ENCODE results near the gene RBM38.
A peak's percentile ranks its signal among the peaks of the same experiment; 100 is the strongest.

The RBM38 gene

DNA sequence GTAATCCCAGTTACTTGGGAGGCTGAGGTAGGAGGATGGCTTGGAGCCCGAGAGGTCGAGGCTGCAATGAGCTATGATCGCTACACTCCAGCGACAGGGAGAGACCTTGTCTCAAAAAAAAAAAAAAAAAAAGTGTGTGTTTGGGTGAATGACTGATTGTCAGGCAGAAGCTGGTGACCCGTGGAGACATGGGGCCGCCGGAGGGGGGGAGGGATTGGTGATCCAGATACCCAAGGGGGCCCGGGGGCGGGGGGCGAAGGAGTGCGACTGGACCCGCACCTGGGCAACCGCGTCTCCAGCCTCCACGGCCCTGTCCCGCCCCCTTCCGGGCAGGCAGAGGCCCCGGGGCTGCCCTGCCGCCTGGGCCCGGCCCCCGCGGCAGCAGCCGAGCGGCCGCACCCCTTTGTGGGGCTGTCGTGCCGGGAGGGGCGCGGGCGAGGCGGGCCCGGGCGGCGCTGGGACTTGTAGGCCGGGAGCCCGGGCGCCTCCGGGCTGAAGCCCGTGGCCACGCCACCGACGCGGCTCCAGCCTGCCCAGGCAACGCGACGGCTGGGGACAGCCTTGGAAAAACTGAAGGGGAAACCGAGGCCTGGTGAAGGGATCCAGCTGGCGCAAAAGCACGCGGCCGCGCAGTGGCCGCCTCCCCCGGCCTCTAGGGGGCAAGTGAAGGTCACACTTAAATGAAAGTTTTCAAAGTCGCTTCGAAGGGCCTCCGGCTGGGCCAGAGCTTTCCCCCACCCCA, 2.1 kb upstream of the RBM38 start:
- H3K27ac ChIP-seq = peak overlapping the region in 19 of 21 experiments; percentile 24 to 84 (median 59)
- peak overlapping the region in 6 of 7 experiments; percentile 13 to 74 (median 20) for H3K4me3 ChIP-seq

- peak overlapping the region in 20 of 21 experiments; percentile 24 to 84 (median 58) for H3K27ac ChIP-seq
- H3K4me3 ChIP-seq = peak overlapping the region in 6 of 7 experiments; percentile 13 to 74 (median 20)
These were observed 1.2 kb upstream of the RBM38 start for GRCh38 chr20:57389695-57390603.

GRCh38 chr20:57391439-57392301, 474 bp downstream of the RBM38 start:
- Histone ChIP-seq H3K27ac (peak overlapping the region in 20 of 21 experiments; percentile 3 to 92 (median 70)), H3K4me3 (peak overlapping the region; percentile 40 to 74 (median 63))

GRCh38 chr20:57392512-57393271, 1.5 kb downstream of the RBM38 start:
- Histone ChIP-seq H3K27ac (peak overlapping the region in 19 of 21 experiments; percentile 3 to 92 (median 65)), H3K4me3 (peak overlapping the region; percentile 40 to 74 (median 63))

GRCh38 chr20:57393321-57394120, 2.3 kb downstream of the RBM38 start:
- Histone ChIP-seq H3K4me3 (peak overlapping the region; percentile 8 to 74 (median 59)), H3K27ac (peak overlapping the region in 10 of 21 experiments; percentile 3 to 92 (median 76))

- no peak overlapping the region for H3K4me3 ChIP-seq
These were observed 3.2 kb downstream of the RBM38 start for GRCh38 chr20:57394121-57395082.

GRCh38 chr20:57395111-57395966, 4.1 kb downstream of the RBM38 start:
- peak overlapping the region in 11 of 21 experiments; percentile 12 to 69 (median 45) for H3K27ac ChIP-seq
- no peak overlapping the region for H3K4me3 ChIP-seq

More at GRCh38 chr20:57394121-57395082, 3.2 kb downstream of the RBM38 start:
- peak overlapping the region in 4 of 21 experiments; percentile 26 to 69 (median 46) for H3K27ac ChIP-seq

- no peak overlapping the region for H3K4me3 ChIP-seq
- peak overlapping the region in 5 of 21 experiments; percentile 52 to 88 (median 69) for H3K27ac ChIP-seq
These were observed 5.2 kb downstream of the RBM38 start for GRCh38 chr20:57396212-57396983.

GRCh38 chr20:57396984-57397692, 5.9 kb downstream of the RBM38 start:
- Histone ChIP-seq H3K27ac (peak overlapping the region in 7 of 21 experiments; percentile 28 to 89 (median 69)), H3K4me3 (no peak overlapping the region)

GRCh38 chr20:57397693-57398108, 6.5 kb downstream of the RBM38 start:
- Histone ChIP-seq H3K4me3 (no peak overlapping the region), H3K27ac (peak overlapping the region in 8 of 21 experiments; percentile 28 to 89 (median 69))

DNA sequence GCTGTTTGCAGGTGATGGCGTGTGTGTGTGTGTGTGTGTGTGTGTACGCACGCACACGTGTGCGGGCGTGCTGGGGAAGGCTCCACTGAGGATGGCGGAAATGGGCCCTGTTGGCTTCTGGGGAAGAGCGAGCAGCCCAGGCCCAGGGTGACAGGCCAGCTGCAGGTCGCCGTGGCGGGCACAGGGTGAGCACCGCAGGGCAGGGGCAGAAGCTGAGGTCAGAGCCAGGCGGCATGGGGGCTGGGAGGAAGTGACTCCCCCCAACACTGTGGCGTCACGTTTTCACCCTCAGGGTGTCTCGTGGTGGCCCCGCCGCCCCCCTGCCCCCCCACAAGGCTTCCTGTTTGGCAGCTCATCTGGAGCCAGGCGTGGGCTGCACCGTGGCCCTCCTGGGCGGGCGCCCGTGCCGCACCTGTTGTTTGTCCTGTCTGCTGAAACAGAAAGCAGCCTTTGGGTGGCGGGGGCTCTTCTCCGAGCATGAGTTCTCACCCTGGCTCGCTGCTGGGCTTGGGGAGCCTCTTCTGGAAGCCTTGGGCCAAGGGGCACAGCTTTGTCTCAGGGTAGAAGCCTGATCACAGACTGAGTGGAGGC, 7.1 kb downstream of the RBM38 start:
- H3K4me3 ChIP-seq = peak overlapping the region in 1 of 7 experiments; percentile 4
- peak overlapping the region in 16 of 21 experiments; percentile 2 to 89 (median 65) for H3K27ac ChIP-seq

GRCh38 chr20:57398901-57399535, 7.8 kb downstream of the RBM38 start:
- Histone ChIP-seq H3K27ac (peak overlapping the region in 15 of 21 experiments; percentile 2 to 89 (median 68)), H3K4me3 (peak overlapping the region in 1 of 7 experiments; percentile 4)

DNA sequence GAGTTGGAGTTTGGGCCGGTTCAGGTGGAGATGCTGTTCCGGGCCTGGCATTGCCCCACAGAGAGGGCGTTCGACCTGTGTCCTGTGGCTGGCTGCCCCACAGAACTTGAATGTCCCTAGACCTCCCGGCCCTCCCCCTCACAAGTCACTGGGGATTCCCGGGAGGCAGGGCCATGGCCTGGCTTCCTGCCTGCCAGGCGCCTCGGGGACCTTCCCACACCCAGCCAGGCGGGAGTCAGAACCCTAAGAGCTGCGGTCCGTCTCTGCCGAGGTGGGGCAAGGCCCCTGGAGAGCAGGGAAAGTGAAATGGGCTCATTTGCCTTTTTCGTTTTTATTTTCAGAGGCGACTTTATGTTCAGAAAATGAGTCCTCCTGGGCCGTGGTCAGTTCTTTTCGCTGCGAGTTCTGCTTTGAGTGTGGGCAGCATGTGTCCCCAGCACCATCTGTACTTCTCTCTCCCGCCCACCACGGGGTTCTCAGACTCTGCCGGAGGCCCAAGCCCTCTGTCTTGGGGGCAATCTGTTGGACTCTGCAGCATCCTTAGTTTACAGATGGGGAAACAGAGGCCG, 8.5 kb downstream of the RBM38 start:
- Histone ChIP-seq H3K27ac (peak overlapping the region in 9 of 21 experiments; percentile 23 to 89 (median 69)), H3K4me3 (no peak overlapping the region)
